ENCODE measurements around the gene IL27RA. TPM values are rescaled to one million over a fixed set of nuclear protein-coding genes. Genes with fewer than 3 reads are reported as not detected.
A peak's percentile ranks its signal among the peaks of the same experiment; 100 is the strongest.

The IL27RA gene
- total and polyA plus RNA-seq, 4 donors: 1.0 to 2.8 (median 1.6) TPM

GRCh38 chr19:14002571-14003250 lies 28.9 kb upstream of the IL27RA start:
- WGBS: 83% methylated on average over 13 of the region's 13 CpGs
- Histone ChIP-seq H3K9ac (ENCODE audit: low read depth in 1 of 2, low read length in 2 of 2) (peak overlapping the region in 1 of 2 donors; percentile 25), H3K27me3 (ENCODE audit: control insufficient read depth in 4 of 4, insufficient read depth in 4 of 4, low read length in 3 of 4) (no peaks in the 10 kb centered on the region)

More at GRCh38 chr19:14002571-14003250, 28.9 kb upstream of the IL27RA start:
- no peak for DNase-seq (ENCODE audit: low spot score)
- peaks cover 0 to 6% (median 0%) of the 10 kb centered on the region in 4 donors for H3K36me3 ChIP-seq (ENCODE audit: control insufficient read depth in 4 of 4, insufficient read depth in 3 of 4, low read depth in 1 of 4, low read length in 3 of 4)
- H3K27ac ChIP-seq (ENCODE audit: low read depth in 1 of 2, low read length in 2 of 2): peak overlapping the region; percentile 26 to 93
- H3K9me3 ChIP-seq (ENCODE audit: control insufficient read depth in 4 of 4, low read length in 3 of 4): peaks cover 0 to 3% (median 1%) of the 10 kb centered on the region in 4 donors
- TF ChIP-seq TAF1 (conservative IDR thresholded peaks at IDR 0.05) (no peak), ZBTB33 (IDR thresholded peaks at IDR 0.05) (no peak), GABPA (IDR thresholded peaks at IDR 0.05 in 1 of 2, conservative IDR thresholded peaks at IDR 0.05 in 1 of 2) (no peak), RAD21 (IDR thresholded peaks at IDR 0.05) (no peak), HNF4A (conservative IDR thresholded peaks at IDR 0.05) (no peak), SP1 (IDR thresholded peaks at IDR 0.05) (no peak), REST (IDR thresholded peaks at IDR 0.05) (no peak), RXRA (IDR thresholded peaks at IDR 0.05) (no peak), FOXA2 (IDR thresholded peaks at IDR 0.05) (no peak), NR2F2 (IDR thresholded peaks at IDR 0.05) (no peak), HNF4G (IDR thresholded peaks at IDR 0.05) (no peak), ATF3 (IDR thresholded peaks at IDR 0.05) (no peak), EGR1 (IDR thresholded peaks at IDR 0.05; ENCODE audit: low read depth in 2 of 2) (no peak), YY1 (IDR thresholded peaks at IDR 0.05) (no peak)
- peaks cover 6 to 15% (median 10%) of the 10 kb centered on the region in 4 donors for H3K4me1 ChIP-seq (ENCODE audit: control insufficient read depth in 4 of 4, insufficient read depth in 4 of 4, low read length in 3 of 4)
- no peak overlapping the region for H3K4me3 ChIP-seq (ENCODE audit: low read depth in 1 of 3, low read length in 3 of 3)

Measured in liver (tissue), 9 donors.